Subcutaneous abdominal adipose tissue (tissue), 5 donors: Measurements from ENCODE around the gene SLC1A1.
A peak's percentile ranks its signal among the peaks of the same experiment; 100 is the strongest.

ENCODE experiments used
- H3K27ac ChIP-seq: one replicate; pipeline ENCODE4 v1.7.0; 2013; ENCODE audit warnings: low read depth, mild to moderate bottlenecking, inconsistent platforms, low read length, moderate library complexity
- H3K27me3 ChIP-seq, 5 donors: one replicate each; pipeline ENCODE4 v1.7.0; 2013; ENCODE audit warnings: low read length in 5 of 5, inconsistent platforms in 1 of 5; ENCODE audit not compliant: control insufficient read depth in 5 of 5, insufficient read depth in 4 of 5
- H3K36me3 ChIP-seq, 5 donors: one replicate each; pipeline ENCODE4 v1.7.0; 2013; ENCODE audit warnings: low read length in 5 of 5; ENCODE audit not compliant: control insufficient read depth in 5 of 5, insufficient read depth in 5 of 5
- H3K4me1 ChIP-seq, 5 donors: one replicate each; pipeline ENCODE4 v1.7.0; 2013; ENCODE audit warnings: low read length in 5 of 5, mild to moderate bottlenecking in 3 of 5, moderate library complexity in 1 of 5; ENCODE audit not compliant: control insufficient read depth in 5 of 5, insufficient read depth in 5 of 5
- H3K4me3 ChIP-seq, 5 donors: one replicate each; pipeline ENCODE4 v1.7.0; 2013; ENCODE audit warnings: low read length in 5 of 5, low read depth in 1 of 5
- H3K9ac ChIP-seq, 5 donors: one replicate each; pipeline ENCODE4 v1.7.0; 2013; ENCODE audit warnings: low read length in 5 of 5, mild to moderate bottlenecking in 4 of 5, moderate library complexity in 3 of 5
- H3K9me3 ChIP-seq, 5 donors: one replicate each; pipeline ENCODE4 v1.7.0; 2013; ENCODE audit warnings: low read length in 5 of 5; ENCODE audit not compliant: control insufficient read depth in 5 of 5
- donor health status: healthy.
- donor health status: healthy.
- donor health status: healthy.
- donor health status: healthy.
- donor health status: healthy.

The SLC1A1 gene

DNA sequence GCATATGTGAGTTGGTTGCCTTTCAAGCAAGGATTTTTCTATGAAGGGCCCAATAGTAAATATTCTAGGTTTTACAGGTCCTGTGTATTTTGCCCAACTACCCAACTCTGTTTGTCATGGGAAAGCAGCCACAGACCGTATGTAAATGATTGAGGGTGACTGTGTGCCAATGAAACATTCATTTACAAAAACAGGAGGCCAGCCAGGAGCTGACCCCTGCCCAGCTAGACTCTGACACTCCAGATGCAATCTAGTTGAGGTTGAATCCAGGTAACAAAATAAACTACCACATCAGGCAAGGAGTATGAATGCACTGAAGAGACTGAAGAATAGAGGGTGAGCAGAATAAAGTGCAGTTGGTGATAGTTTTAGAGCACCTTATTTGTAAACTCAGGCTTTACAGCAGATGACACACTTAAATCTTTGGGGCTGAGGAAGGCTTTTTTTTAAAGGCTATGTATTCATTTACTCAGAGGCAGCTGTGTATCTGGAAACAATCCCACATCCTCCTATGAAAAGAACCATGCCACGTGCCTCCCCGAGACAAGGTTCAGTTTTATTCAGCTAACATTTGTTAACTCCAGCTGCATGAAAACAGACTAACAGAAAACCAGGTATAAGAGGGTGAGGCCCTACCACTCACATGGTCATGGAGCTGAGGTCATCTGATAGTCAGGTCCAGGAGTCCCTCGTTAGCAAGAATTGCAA, 60.7 kb downstream of the SLC1A1 start:
- H3K27me3 ChIP-seq: no peaks in the 10 kb centered on the region
- H3K9me3 ChIP-seq: no peaks in the 10 kb centered on the region
- H3K27ac ChIP-seq: peak overlapping the region; percentile 42
- no peak overlapping the region for H3K4me3 ChIP-seq
- H3K36me3 ChIP-seq: no peaks in the 10 kb centered on the region
- no peak overlapping the region for H3K9ac ChIP-seq
- peaks cover 2 to 78% (median 11%) of the 10 kb centered on the region in 5 donors for H3K4me1 ChIP-seq

DNA sequence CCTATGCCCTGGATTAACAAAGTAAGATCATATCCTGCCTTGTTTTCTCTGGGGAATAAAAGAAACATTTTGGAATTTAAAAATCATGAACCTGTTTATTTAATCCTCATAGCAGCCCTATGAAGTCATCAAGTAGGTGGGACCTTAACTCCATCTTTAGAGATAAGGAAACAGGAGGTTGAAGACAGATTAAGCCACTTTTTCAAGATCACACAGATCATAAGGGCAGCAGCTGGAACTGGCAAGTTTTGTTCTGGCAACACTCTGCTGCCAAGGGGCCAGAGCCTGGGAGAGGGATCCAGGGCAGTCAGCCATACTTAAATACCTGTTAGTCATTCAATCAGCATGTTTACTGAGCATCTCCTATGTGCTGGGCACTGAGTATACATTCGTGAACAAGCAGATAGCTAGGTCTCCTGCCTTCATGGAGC, 63.7 kb downstream of the SLC1A1 start:
- Histone ChIP-seq H3K27me3 (no peaks in the 10 kb centered on the region), H3K9ac (no peak overlapping the region), H3K4me3 (no peak overlapping the region), H3K36me3 (no peaks in the 10 kb centered on the region), H3K9me3 (no peaks in the 10 kb centered on the region), H3K4me1 (peaks cover 0 to 56% (median 7%) of the 10 kb centered on the region in 5 donors), H3K27ac (peak overlapping the region; percentile 51)

GRCh38 chr9:4555236-4555635, 65.0 kb downstream of the SLC1A1 start:
- no peaks in the 10 kb centered on the region for H3K27me3 ChIP-seq
- H3K27ac ChIP-seq: peak overlapping the region; percentile 51
- peaks cover 0 to 45% (median 3%) of the 10 kb centered on the region in 5 donors for H3K4me1 ChIP-seq
- no peak overlapping the region for H3K9ac ChIP-seq
- H3K4me3 ChIP-seq: no peak overlapping the region
- no peaks in the 10 kb centered on the region for H3K36me3 ChIP-seq
- H3K9me3 ChIP-seq: no peaks in the 10 kb centered on the region

DNA sequence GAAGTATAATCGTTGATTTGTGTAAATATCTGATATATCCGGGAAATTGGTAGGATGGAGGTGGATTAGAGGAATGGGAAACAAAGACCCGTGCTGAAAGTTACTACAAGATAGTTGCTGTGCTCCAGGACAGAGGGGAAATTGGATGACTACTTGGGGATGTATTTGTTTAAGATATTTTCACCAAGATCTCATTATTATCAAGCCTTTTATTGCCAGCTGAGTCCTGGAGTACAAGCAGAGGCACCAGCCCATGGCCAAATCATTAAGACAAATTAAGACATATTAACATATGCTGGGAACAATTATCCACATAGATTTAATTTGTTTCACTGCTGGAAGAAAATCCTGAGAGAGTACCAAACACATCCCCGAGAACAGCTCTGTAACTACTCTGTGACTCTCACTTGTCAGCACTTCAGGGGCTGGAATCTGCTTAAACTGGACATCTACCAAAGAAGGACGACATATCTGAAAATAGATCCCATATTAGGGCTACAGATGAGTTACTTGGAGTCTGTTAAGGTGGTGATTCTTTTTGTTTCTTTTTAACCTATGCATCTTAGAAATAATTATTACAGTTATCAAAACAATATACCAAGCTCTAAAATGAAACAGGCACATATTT, 68.2 kb downstream of the SLC1A1 start:
- Histone ChIP-seq H3K9me3 (no peaks in the 10 kb centered on the region), H3K4me3 (no peak overlapping the region), H3K9ac (no peak overlapping the region), H3K27ac (no peak overlapping the region), H3K4me1 (peaks cover 0 to 20% (median 3%) of the 10 kb centered on the region in 5 donors), H3K36me3 (no peaks in the 10 kb centered on the region), H3K27me3 (no peaks in the 10 kb centered on the region)

GRCh38 chr9:4559261-4560182, 69.3 kb downstream of the SLC1A1 start:
- Histone ChIP-seq H3K4me3 (no peak overlapping the region), H3K27ac (no peak overlapping the region)

DNA sequence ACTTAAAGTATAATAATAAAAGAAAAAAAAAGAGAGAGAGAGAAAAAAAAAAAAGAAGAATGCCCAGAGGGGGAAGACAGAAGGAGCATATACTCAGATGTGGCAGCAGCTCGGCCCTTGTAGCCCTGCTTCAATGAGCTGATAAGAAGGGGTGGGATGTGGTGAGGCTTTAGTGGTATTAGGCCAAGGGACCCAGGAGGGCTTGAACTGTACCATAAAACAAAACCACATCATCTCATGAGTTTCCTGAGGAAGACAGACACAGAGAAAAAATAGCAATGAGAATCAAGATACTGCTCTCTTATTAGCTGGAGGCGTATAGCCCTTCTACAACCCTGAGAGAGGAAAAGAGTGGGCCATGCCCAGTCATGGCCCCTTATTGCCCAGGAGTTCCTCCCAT, 72.8 kb downstream of the SLC1A1 start:
- Histone ChIP-seq H3K36me3 (peaks cover 0 to 5% (median 0%) of the 10 kb centered on the region in 5 donors), H3K4me1 (no peaks in the 10 kb centered on the region), H3K27ac (no peak overlapping the region), H3K9me3 (no peaks in the 10 kb centered on the region), H3K9ac (no peak overlapping the region), H3K4me3 (no peak overlapping the region), H3K27me3 (no peaks in the 10 kb centered on the region)

More at GRCh38 chr9:4559261-4560182, 69.3 kb downstream of the SLC1A1 start:
- Histone ChIP-seq H3K9ac (no peak overlapping the region), H3K4me1 (peaks cover 0 to 10% (median under 1%) of the 10 kb centered on the region in 5 donors), H3K36me3 (peaks cover 0 to 4% (median 0%) of the 10 kb centered on the region in 5 donors), H3K9me3 (no peaks in the 10 kb centered on the region), H3K27me3 (no peaks in the 10 kb centered on the region)

GRCh38 chr9:4566806-4567205, 76.5 kb downstream of the SLC1A1 start:
- Histone ChIP-seq H3K9me3 (no peaks in the 10 kb centered on the region), H3K36me3 (peaks cover 0 to 8% (median 0%) of the 10 kb centered on the region in 5 donors), H3K4me3 (no peak overlapping the region), H3K9ac (no peak overlapping the region), H3K27ac (no peak overlapping the region), H3K27me3 (no peaks in the 10 kb centered on the region), H3K4me1 (no peaks in the 10 kb centered on the region)

DNA sequence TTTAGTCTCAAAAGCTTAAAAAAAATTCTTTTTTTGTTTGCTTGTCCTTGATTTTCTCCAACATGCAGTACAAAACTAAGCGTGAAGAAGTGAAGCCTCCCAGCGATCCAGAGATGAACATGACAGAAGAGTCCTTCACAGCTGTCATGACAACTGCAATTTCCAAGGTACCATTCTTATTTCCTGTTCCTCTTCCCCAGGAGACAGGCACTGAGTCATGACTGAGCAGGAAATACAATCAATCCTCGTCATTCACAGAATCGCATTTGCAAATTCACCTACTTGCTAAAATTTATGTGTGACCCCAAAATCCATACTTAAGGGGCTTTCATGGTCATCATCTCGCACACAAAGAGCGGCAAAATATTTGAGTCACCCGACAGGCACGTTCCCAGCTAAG, 77.3 kb downstream of the SLC1A1 start:
- no peak overlapping the region for H3K27ac ChIP-seq
- H3K9me3 ChIP-seq: no peaks in the 10 kb centered on the region
- no peaks in the 10 kb centered on the region for H3K4me1 ChIP-seq
- H3K9ac ChIP-seq: no peak overlapping the region
- no peak overlapping the region for H3K4me3 ChIP-seq
- H3K36me3 ChIP-seq: peaks cover 0 to 8% (median 0%) of the 10 kb centered on the region in 5 donors
- no peaks in the 10 kb centered on the region for H3K27me3 ChIP-seq

- H3K4me3 ChIP-seq: no peak overlapping the region
- H3K36me3 ChIP-seq: peaks cover 0 to 18% (median 0%) of the 10 kb centered on the region in 5 donors
- no peak overlapping the region for H3K9ac ChIP-seq
- H3K27ac ChIP-seq: no peak overlapping the region
- no peaks in the 10 kb centered on the region for H3K9me3 ChIP-seq
- H3K27me3 ChIP-seq: no peaks in the 10 kb centered on the region
- H3K4me1 ChIP-seq: no peaks in the 10 kb centered on the region
Measured at GRCh38 chr9:4569101-4569500, 78.8 kb downstream of the SLC1A1 start.
